HepG2 (cell line): ENCODE results near the gene RANBP3L. TPM values are rescaled to one million over a fixed set of nuclear protein-coding genes. Genes with fewer than 3 reads are reported as not detected.

ENCODE experiments used
- CREB1 ChIP-seq, 2 experiments: fragments of 450-650 bp in 1 of 2; IDR thresholded peaks; 2 replicates each; pipeline ENCODE4 v1.6.1; 2016 to 2017; ENCODE audit warnings: control low read depth in 1 of 2, mild to moderate bottlenecking in 1 of 2, missing compliant biosample characterization in 1 of 2, missing genetic modification characterization in 1 of 2
- HIVEP1 ChIP-seq: sonication (generic); formaldehyde crosslinking; IDR thresholded peaks from 2 replicates; pipeline ENCODE4 v1.4.0; 2020; ENCODE audit warnings: mild to moderate bottlenecking, missing genetic modification reagents
- HMGXB3 ChIP-seq: sonication (generic); formaldehyde crosslinking; IDR thresholded peaks from 2 replicates; pipeline ENCODE4 v1.4.0; 2020; ENCODE audit warnings: missing genetic modification reagents, borderline replicate concordance
- HNRNPLL ChIP-seq: fragments of 200-400 bp; formaldehyde crosslinking; IDR thresholded peaks from 2 replicates; pipeline ENCODE4 v1.6.1; 2017; ENCODE audit warnings: mild to moderate bottlenecking, low read depth, low read length; ENCODE audit not compliant: poor library complexity, severe bottlenecking
- MIER3 ChIP-seq: IDR thresholded peaks from 2 replicates; pipeline ENCODE4 v1.6.1; 2016; ENCODE audit warnings: missing compliant biosample characterization, borderline replicate concordance
- MXI1 ChIP-seq: IDR thresholded peaks from 3 replicates; pipeline ENCODE4 v1.6.1; 2012; ENCODE audit warnings: low read depth, low read length, inconsistent platforms, borderline replicate concordance
- ZBTB33 ChIP-seq: sonication (generic); formaldehyde crosslinking; IDR thresholded peaks from 2 replicates; pipeline ENCODE4 v1.4.0; 2020; ENCODE audit warnings: missing genetic modification reagents
- ZNF136 ChIP-seq: sonication (generic); formaldehyde crosslinking; IDR thresholded peaks from 2 replicates; pipeline ENCODE4 v1.8.1; 2022; ENCODE audit warnings: low read depth, mild to moderate bottlenecking, moderate library complexity, missing genetic modification reagents
- ZNF3 ChIP-seq: IDR thresholded peaks from 2 replicates; pipeline ENCODE4 v1.7.0; 2017; ENCODE audit warnings: inconsistent platforms
- polyA plus RNA-seq, 8 experiments: library from polyadenylated mRNA; depleted of rRNA in 3 of 8; stranded (reverse) in 7 of 8; unstranded in 1 of 8; fragments of >200 nt; fragmentation: Illumina TruSeq in 4 of 8; extraction: Trizol in 4 of 8; gene quantifications; 2 replicates each; pipeline versions ENCODE4 v1.2.1 to v1.2.3, GENCODE V29; 2011 to 2016; ENCODE audit warnings: low read depth in 4 of 8, missing spikeins in 1 of 8, mixed read lengths in 1 of 8; ENCODE audit not compliant: insufficient read depth in 1 of 8
- total RNA-seq, 5 experiments: library from RNA; depleted of rRNA; stranded (reverse); fragments of >200 nt; fragmentation: Illumina TruSeq; extraction: Trizol; gene quantifications; 2 replicates each; pipeline ENCODE4 v1.2.3, GENCODE V29; 2016; ENCODE audit warnings: low read depth in 1 of 5
- TF ChIP-seq, protein P1 (sequence below), 2 experiments: fragments of 450-650 bp in 1 of 2; sonication (generic) in 1 of 2; formaldehyde crosslinking in 1 of 2; IDR thresholded peaks; 2 replicates each; pipeline versions ENCODE4 v1.6.1 to v1.8.0; 2016 to 2022; ENCODE audit warnings: antibody characterized with exemption in 1 of 2, mild to moderate bottlenecking in 1 of 2, missing genetic modification reagents in 1 of 2

RANBP3L gene
- total and polyA plus RNA-seq, 2 of the 13 experiments (the other 11 are each of a cell fraction or from before 2014, with no cell fraction given): 0.09 TPM; not detected in 1

GRCh38 chr5:36264202-36264760 is 37.4 kb downstream of the RANBP3L start (continued):
- TF ChIP-seq HMGXB3 (CRISPR knock-in tag): no peak
- no peak for TF ChIP-seq MIER3 (CRISPR knock-in tag)
- TF ChIP-seq, protein P1, sequence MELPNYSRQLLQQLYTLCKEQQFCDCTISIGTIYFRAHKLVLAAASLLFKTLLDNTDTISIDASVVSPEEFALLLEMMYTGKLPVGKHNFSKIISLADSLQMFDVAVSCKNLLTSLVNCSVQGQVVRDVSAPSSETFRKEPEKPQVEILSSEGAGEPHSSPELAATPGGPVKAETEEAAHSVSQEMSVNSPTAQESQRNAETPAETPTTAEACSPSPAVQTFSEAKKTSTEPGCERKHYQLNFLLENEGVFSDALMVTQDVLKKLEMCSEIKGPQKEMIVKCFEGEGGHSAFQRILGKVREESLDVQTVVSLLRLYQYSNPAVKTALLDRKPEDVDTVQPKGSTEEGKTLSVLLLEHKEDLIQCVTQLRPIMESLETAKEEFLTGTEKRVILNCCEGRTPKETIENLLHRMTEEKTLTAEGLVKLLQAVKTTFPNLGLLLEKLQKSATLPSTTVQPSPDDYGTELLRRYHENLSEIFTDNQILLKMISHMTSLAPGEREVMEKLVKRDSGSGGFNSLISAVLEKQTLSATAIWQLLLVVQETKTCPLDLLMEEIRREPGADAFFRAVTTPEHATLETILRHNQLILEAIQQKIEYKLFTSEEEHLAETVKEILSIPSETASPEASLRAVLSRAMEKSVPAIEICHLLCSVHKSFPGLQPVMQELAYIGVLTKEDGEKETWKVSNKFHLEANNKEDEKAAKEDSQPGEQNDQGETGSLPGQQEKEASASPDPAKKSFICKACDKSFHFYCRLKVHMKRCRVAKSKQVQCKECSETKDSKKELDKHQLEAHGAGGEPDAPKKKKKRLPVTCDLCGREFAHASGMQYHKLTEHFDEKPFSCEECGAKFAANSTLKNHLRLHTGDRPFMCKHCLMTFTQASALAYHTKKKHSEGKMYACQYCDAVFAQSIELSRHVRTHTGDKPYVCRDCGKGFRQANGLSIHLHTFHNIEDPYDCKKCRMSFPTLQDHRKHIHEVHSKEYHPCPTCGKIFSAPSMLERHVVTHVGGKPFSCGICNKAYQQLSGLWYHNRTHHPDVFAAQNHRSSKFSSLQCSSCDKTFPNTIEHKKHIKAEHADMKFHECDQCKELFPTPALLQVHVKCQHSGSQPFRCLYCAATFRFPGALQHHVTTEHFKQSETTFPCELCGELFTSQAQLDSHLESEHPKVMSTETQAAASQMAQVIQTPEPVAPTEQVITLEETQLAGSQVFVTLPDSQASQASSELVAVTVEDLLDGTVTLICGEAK (IDR thresholded peaks at IDR 0.05): no peak
- TF ChIP-seq, protein P1 (CRISPR knock-in tag; IDR thresholded peaks at IDR 0.05): no peak
- TF ChIP-seq ZNF3 (CRISPR knock-in tag): no peak
- TF ChIP-seq ZNF136 (CRISPR knock-in tag): no peak
- no peak for TF ChIP-seq ZBTB33 (CRISPR knock-in tag)
- TF ChIP-seq MXI1: no peak
- TF ChIP-seq HIVEP1: no peak
- TF ChIP-seq CREB1 (IDR thresholded peaks at IDR 0.05): no peak
- TF ChIP-seq CREB1 (CRISPR knock-in tag; IDR thresholded peaks at IDR 0.05): no peak
- TF ChIP-seq HNRNPLL: no peak
